Suppressor macrophage treated with lipopolysaccharide for 1 hour (primary cell): ENCODE results near the gene SQOR.

Experiments
- DNase-seq, 3 donors: peaks; one replicate each; pipeline ENCODE4 v3.0.0-alpha.2; 2020 to 2022

The SQOR gene

DNA sequence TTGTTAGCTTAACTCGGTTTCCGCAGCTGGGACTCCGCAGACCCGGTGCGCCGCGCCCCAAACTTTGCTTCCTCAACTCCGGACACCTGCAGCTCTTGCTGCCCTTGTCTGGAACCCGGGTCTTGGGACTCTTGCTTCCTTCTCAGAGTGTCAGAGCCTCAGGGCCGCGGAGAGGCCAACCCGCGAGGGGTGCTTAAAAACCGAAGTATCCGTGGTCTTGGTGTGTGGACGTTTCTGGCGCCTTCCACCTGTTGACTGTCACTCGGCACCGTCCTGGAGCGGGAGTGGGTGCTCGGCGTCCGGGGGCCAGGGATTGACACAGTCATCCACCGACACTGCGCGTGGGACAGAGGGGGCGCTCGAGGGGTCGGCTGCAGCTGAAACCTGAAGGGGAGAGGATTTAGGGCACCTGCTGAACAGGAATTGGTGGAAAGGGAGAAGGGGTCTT, 386 bp downstream of the SQOR start:
- peak; percentile 79 to 85 (median 79) for DNase-seq

DNA sequence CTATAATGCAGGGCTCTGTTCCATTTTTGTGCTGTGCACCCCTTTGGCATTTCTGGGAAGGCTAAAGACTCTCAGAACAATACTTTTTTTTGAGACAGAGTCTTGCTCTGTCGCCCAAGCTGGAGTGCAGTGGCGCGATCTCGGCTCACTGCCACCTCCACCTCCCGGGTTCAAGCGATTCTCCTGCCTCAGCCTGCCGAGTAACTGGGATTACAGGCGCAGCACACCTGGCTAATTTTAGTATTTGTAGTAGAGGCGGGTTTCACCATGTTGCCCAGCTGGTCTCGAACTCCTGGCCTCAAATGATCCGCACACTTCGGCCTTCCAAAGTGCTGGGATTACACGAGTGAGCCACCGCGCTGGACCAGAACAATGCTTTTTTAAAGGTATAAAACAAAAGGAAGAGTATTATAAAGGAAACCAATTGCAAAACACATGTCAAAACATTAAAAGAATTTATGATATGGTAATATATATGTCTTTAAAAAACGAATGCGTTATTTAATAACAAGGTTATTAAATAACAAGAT, 999 bp downstream of the SQOR start:
- DNase-seq: peak in 2 of 3 donors; percentile 45

GRCh38 chr15:45637141-45637540, 2.3 kb downstream of the SQOR start:
- DNase-seq: peak in 1 of 3 donors; percentile 38

- DNase-seq: peak; percentile 89 to 98 (median 96)
Observed at GRCh38 chr15:45637552-45638033, 2.8 kb downstream of the SQOR start.

DNA sequence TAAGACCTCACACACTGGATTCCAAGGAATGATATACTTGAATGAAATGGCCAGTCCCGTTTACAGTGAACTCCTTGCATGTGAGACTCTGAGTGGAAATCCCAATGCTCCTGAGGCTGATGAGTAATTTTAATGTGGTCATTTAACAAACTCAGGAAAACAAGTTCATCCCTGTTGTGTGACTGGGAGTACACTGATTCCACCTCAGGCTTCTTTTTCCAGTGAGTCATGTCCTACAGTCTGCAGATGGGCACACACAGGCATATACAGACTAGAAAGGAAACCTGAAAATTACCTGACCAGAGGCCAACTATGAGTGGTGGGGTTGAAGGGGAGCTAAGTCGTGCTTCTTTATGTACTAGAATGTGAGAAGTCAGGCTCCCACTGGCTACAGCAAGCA, 5.8 kb downstream of the SQOR start:
- DNase-seq: peak; percentile 82 to 95 (median 92)

DNA sequence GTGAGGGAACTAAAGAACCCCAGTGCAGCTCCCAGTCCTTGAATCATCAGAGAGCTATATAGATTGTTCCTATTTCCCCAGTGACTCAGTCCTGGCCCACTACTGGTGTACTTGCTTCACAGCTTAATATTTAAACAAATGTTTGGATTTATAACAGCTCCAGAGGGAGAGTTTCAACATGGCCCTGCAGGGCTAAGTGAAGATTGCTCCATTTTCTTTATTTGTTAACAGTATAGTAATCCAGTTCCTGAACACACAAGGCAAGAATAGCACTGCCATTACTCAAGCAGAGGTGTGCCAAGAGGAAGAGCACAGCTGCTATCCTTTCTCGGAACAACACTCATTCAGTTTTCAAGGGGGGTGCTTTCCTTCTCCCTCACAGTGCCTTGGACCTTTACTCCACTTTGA, 6.5 kb downstream of the SQOR start:
- peak; percentile 88 to 97 (median 94) for DNase-seq

- peak in 2 of 3 donors; percentile 42 to 63 for DNase-seq
Observed at GRCh38 chr15:45641999-45642932, 7.4 kb downstream of the SQOR start.

GRCh38 chr15:45644437-45644836, 9.6 kb downstream of the SQOR start:
- peak in 1 of 3 donors; percentile 2 for DNase-seq

DNA sequence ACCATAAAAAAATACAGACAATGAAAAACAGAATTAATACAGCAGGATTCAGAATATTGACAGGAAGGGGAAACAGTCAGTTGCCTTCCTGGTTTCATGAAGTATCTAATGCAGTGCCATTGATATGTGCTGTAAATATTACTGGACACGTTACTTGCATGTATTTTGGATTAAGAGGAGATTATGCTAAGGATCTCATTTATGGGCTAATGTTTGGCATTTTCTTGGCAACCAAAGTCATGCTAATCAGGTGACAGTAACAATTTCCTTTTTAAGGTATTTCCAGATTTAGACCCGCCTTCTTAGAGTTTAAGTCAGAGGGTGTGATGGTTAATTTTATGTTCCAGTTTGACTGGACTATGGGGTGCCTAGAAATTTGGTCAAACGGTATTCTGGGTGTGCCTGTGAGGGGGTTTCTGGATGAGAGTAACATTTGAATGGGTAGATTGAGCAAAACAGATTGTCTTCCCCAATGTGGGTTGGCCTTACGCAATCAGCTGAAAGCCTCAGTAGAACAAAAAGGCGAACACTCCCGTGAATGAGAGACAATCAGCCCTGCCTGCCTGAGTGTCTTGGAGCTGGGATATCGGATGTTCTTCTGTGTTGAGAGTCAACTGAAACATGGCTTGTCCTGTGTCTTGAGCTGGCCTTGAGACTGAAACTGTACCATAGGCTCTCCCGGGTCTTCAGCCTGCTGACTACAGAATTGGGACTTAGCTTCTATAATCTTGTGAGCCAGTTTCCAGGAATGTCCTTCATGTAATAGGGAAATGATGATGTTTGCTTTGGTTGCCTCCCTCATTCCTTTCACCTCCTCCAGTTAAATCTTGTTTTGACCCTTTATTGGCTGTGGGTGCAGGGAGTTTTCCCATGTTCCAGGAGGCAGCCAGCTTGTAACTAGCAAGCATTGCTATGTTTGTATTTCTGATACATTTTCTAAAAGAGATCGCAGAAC, 10.5 kb downstream of the SQOR start:
- peak; percentile 85 to 89 (median 89) for DNase-seq

- peak in 1 of 3 donors; percentile 9 for DNase-seq
Observed at GRCh38 chr15:45646220-45646619, 11.4 kb downstream of the SQOR start.

DNA sequence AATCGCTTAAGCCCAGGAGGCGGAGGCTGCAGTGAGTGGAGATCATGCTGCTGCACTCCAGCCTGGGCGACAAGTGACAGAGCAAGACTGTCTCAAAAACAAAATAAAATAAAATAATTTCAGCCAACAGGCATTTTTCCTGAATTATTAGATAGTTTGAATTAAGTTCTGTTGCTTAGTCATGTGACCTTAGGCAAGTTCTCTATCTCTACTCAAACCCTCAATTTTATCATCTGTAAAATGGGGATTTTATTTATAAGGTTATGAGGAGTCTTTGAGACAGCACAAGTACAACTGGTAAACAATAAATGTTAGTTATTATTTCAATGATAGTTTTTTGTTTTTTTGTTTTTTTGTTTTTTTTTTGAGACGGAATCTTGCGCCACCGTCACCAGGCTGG, 13.0 kb downstream of the SQOR start:
- peak in 1 of 3 donors; percentile 9 for DNase-seq

DNA sequence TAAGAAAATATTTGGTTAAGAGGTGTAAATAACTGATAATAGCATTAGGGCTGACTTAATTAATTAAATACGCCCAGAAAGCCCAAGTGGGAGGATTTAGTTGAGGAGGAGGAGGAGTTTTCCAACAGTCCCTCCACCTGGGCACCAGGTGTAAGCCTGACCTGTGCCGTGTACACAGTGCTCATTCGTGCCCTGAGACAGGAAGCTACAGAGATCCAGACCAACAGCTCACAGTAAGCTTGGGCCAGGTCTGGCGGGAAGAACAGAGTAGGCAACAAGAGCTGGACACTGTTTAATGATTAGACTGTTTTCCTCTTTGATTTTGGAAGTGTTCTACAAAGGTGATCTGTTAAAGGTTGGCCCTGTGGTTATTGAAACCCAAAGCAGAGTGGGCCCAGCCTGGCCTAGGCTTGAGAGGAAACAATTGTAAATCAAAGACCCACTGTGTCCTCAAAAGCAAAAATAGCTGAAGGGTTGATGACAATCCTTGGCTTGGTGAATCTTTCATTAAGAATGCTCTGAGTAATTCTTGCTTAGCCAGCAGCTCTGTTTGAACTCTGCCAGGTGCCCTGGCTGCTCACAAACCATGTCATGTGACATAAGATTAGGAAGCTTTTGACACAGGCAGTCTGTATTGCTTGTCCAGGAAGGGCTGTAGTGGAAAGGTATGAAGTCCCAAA, 13.8 kb downstream of the SQOR start:
- DNase-seq: peak in 1 of 3 donors; percentile 15

DNA sequence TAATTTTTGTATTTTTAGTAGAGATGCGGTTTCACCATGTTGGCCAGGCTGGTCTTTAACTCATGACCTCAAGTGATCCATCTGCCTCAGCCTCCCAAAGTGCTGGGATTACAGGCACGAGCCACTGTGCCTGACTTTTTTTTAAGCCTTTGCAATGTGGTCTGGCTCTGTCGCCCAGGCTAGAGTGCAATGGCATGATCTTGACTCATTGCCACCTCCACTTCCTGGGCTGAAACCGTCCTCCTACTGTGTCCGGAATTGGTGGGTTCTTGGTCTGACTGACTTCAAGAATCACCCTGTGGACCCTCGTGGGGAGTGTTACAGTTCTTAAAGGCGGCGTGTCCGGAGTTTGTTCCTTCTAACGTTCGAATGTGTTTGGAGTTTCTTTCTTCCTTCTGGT, 15.2 kb downstream of the SQOR start:
- peak; percentile 87 to 93 (median 87) for DNase-seq

GRCh38 chr15:45650889-45651525, 16.2 kb downstream of the SQOR start:
- DNase-seq: peak in 1 of 3 donors; percentile 0

GRCh38 chr15:45653702-45654424, 19.0 kb downstream of the SQOR start:
- DNase-seq: peak; percentile 79 to 88 (median 88)

GRCh38 chr15:45654749-45655148, 19.9 kb downstream of the SQOR start:
- no peak for DNase-seq

- DNase-seq: no peak
Observed at GRCh38 chr15:45657254-45657653, 22.4 kb downstream of the SQOR start.

GRCh38 chr15:45657764-45658545, 23.1 kb downstream of the SQOR start:
- DNase-seq: no peak

GRCh38 chr15:45660231-45660979, 25.6 kb downstream of the SQOR start:
- DNase-seq: peak; percentile 95 to 98 (median 96)
